Stomach smooth muscle (tissue), 2 donors: ENCODE data around the gene EIF4E.
"Not testable (repeated sequence)": the region's sequence is repeated elsewhere in the genome, so short reads cannot be mapped to it uniquely, and the experiment has no call there.

Experiments used
- H3K27ac ChIP-seq: one replicate; pipeline ENCODE4 v1.7.0; 2013; ENCODE audit warnings: mild to moderate bottlenecking, low read length, inconsistent platforms
- H3K27me3 ChIP-seq, 2 donors: one replicate each; pipeline ENCODE4 v1.7.0; 2013; ENCODE audit warnings: low read length in 2 of 2; ENCODE audit not compliant: insufficient read depth in 2 of 2, control insufficient read depth in 1 of 2
- H3K36me3 ChIP-seq, 2 donors: one replicate each; pipeline ENCODE4 v1.7.0; 2013; ENCODE audit warnings: low read length in 2 of 2; ENCODE audit not compliant: control insufficient read depth in 2 of 2, insufficient read depth in 2 of 2
- H3K4me1 ChIP-seq: one replicate; pipeline ENCODE4 v1.7.0; 2013; ENCODE audit warnings: low read length; ENCODE audit not compliant: control insufficient read depth, insufficient read depth
- H3K4me3 ChIP-seq, 2 donors: one replicate each; pipeline ENCODE4 v1.7.0; 2013; ENCODE audit warnings: low read length in 2 of 2
- H3K9ac ChIP-seq, 2 donors: one replicate each; pipeline ENCODE4 v1.7.0; 2013; ENCODE audit warnings: low read length in 2 of 2, mild to moderate bottlenecking in 1 of 2
- H3K9me3 ChIP-seq, 2 donors: one replicate each; pipeline ENCODE4 v1.7.0; 2013; ENCODE audit warnings: low read length in 2 of 2; ENCODE audit not compliant: control insufficient read depth in 2 of 2
- donor health status: healthy.
- donor health status: Pancreatic carcinoma.

The EIF4E gene

DNA sequence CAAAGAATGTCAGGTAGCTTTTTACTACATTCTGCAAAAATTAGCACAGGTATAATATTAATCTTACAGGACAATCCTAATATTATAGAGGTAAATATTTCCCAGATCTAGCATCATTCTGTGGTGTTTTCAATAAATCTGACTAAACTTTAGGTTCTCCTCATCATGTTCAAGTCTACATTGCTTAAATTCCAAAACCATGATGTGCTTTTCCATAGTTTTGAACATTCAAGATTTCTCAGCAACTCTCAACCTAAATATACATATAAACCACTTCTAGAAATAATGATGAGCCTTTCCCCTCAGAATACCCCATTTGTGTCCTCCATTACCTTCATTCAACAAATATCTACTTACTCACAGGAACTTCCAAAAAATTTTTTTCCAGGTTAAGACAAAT, 23.1 kb downstream of the EIF4E start:
- H3K4me3 ChIP-seq, result no peak overlapping the region
- H3K27ac ChIP-seq, result no peak overlapping the region
- no peaks in the 10 kb centered on the region for H3K4me1 ChIP-seq
- no peaks in the 10 kb centered on the region for H3K27me3 ChIP-seq
- H3K9me3 ChIP-seq, result no peaks in the 10 kb centered on the region
- no peak overlapping the region for H3K9ac ChIP-seq
- H3K36me3 ChIP-seq, result peaks cover 0 to 4% of the 10 kb centered on the region in 2 donors

DNA sequence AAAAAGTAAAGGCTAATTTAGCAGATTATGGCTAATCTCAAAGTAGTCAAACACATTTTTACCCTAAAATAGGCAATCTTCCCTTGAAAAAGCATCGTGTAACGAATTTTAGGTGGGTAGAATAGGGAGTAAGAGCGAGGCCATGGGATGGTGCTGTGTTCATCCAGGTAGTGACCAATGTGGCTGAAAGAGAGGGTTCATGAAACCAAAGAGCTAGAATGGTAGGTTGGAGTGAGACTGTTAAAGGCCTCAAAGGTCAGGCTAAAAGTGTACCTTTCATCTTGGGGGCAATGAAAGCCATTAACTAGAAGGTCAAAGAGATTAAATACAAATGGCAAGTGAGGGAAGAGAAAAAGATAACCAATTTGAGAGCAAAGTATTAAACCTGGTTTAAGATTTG, 23.6 kb downstream of the EIF4E start:
- Histone ChIP-seq H3K9ac (no peak overlapping the region), H3K27me3 (no peaks in the 10 kb centered on the region), H3K27ac (no peak overlapping the region), H3K4me1 (no peaks in the 10 kb centered on the region), H3K9me3 (no peaks in the 10 kb centered on the region), H3K4me3 (no peak overlapping the region), H3K36me3 (peaks cover 0 to 8% of the 10 kb centered on the region in 2 donors)

DNA sequence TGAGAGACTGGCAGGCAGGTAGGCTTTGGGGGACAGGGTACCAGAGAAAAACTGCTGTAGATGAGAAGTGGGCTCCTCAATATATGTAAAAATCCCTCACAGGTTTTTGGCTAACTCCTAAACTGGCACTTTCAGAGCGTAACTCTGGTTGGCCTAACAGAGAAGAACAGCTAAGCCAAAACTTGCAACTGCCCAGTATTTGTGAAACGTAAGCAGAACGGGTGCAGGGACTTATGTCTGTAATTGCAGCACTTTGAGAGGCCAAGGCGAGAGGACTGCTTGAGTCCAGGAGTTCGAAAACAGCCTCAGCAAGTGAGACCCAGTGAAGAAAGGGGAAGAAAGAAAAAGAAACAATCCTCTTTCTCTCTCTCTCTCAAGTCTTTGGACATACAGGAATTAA, 25.0 kb downstream of the EIF4E start:
- no peak overlapping the region for H3K27ac ChIP-seq
- H3K9ac ChIP-seq, result no peak overlapping the region
- H3K36me3 ChIP-seq, result peaks cover 0 to 8% of the 10 kb centered on the region in 2 donors
- no peak overlapping the region for H3K4me3 ChIP-seq
- H3K4me1 ChIP-seq, result no peaks in the 10 kb centered on the region
- H3K27me3 ChIP-seq, result no peaks in the 10 kb centered on the region
- no peaks in the 10 kb centered on the region for H3K9me3 ChIP-seq

DNA sequence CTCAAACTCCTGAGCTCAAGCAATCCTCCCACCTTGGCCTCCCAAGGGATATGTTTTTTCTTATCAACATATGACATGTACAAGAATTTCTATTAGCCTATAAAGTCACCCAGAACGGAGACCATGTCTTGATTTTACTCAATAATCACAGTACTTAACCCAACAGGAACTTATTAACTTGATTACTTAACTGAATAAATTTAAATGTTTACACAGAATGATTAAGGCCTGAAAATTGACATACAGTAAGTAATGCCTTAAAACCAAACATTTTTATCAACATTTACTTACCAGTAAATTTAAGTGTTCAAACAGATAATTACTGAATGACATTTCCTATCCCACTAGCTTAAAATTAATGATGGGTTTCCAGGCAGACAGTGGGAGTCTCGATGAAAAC, 25.4 kb downstream of the EIF4E start:
- H3K36me3 ChIP-seq, result peaks cover 0 to 8% of the 10 kb centered on the region in 2 donors
- no peak overlapping the region for H3K9ac ChIP-seq
- H3K27me3 ChIP-seq, result no peaks in the 10 kb centered on the region
- H3K4me1 ChIP-seq, result no peaks in the 10 kb centered on the region
- no peak overlapping the region for H3K27ac ChIP-seq
- no peak overlapping the region for H3K4me3 ChIP-seq
- H3K9me3 ChIP-seq, result no peaks in the 10 kb centered on the region

DNA sequence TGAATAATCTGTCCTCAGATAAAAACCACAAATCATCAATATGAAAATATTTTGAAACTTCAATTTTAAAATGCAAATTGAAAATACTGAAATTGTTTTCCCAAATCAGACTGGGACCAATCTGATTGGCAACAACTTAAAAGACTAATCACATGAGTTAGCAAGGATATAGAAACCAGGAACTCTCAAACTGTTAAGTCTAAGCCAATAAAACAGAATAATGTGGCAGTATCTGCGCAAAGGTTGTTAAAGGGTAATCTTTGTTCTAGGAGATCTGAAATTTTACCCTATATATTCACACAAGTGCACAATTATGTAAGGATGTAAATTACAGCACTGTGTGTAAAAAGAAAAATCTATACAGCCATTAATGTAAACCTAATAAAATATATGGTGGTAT, 29.7 kb downstream of the EIF4E start:
- H3K36me3 ChIP-seq, result peaks cover 0 to 15% of the 10 kb centered on the region in 2 donors
- H3K27me3 ChIP-seq, result no peaks in the 10 kb centered on the region
- no peak overlapping the region for H3K4me3 ChIP-seq
- no peak overlapping the region for H3K9ac ChIP-seq
- no peaks in the 10 kb centered on the region for H3K4me1 ChIP-seq
- H3K9me3 ChIP-seq, result no peaks in the 10 kb centered on the region
- H3K27ac ChIP-seq, result no peak overlapping the region

DNA sequence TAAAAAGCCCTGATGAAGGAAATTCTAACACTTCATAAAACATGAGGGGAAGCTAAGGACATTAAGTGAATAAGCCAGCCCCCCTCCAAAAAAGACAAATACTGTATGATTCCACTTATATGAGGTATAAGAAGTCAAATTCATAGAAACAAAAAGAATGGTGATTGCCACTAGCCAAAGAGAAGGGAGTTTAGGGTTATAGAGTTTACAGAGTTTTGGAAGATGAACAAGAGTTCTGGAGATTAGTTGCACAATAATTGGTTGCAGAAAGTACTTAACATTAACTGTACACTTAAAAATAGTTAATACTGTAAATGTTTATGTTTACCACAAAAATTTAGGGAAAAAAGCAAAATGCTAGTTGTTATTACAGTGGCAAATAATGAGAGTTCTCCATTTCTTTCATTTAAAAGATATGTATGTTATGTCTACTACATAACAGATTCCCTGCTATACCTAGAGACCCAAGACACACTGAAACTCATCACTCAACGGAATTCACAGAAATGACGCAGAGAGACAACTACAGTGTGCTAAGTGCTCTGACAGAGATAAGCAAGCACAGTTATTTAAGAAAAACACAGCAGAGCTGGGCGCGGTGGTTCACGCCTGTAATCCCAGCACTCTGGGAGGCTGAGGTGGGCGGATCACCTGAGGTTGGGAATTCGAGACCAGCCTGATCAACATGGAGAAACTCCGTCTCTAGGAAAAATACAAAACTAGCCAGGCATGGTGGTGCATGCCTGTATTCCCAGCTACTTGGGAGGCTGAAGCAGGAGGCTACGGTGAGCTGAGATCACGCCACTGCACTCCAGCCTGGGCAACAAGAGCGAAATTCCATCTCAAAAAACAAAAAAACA, 37.2 kb downstream of the EIF4E start:
- H3K9me3 ChIP-seq, result no peaks in the 10 kb centered on the region
- H3K9ac ChIP-seq, result no peak overlapping the region
- no peak overlapping the region for H3K4me3 ChIP-seq
- H3K27ac ChIP-seq, result no peak overlapping the region
- H3K4me1 ChIP-seq, result no peaks in the 10 kb centered on the region
- H3K27me3 ChIP-seq, result no peaks in the 10 kb centered on the region
- H3K36me3 ChIP-seq, result peaks cover 0 to 14% of the 10 kb centered on the region in 2 donors

DNA sequence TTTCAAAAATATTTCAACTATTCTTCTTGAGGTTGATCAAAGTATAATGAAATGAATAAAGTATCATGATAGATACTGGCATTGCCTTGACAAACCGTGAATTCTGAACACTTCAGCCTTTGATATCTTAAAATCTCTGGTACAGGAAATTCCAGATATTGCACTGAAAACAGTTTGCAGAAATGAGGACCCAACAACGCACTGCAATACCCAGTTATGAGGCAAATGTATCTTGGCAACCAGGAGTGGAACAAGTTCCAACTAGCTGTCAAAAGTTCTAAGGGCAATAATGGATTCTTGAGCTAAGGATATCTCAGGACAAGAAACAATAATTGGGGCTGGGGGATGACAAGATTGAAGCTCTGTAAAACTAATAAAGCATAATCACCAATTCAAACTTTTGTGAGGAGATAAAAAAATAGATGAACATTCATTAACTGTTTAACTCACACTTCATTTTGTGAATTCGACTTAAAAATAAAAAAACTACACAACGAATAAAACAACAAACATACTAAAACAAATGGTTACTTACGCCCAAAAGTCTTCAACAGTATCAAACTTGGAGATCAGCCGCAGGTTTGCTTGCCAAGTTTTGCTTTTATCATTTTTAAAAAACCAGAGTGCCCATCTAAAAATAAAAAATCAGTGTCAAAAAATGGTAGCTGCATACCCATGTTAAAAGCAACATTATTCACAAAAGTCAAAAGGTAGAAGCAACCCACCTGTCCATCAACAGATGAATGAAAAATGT, 38.1 kb downstream of the EIF4E start:
- Histone ChIP-seq H3K27ac (no peak overlapping the region), H3K36me3 (peaks cover 8 to 21% of the 10 kb centered on the region in 2 donors), H3K9me3 (no peaks in the 10 kb centered on the region), H3K9ac (no peak overlapping the region), H3K4me1 (no peaks in the 10 kb centered on the region), H3K4me3 (no peak overlapping the region), H3K27me3 (no peaks in the 10 kb centered on the region)

DNA sequence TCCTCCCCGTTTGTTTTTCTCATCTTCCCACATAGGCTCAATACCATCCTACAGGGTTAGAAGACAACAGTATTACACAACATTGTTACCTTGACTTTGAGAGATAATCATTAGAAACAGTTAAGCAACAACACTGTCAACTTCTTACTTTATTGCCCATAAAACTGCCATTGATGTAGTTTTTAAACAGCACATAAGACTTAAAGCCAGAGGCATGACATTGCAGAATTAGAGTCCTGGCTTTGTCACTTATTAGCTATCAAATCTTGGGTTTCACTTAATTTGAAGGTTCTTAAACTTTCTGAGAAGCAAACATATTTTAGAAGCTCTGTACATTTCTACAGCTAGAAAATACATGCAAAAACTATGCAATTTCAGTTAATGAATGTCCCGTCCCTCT, 41.8 kb downstream of the EIF4E start:
- Histone ChIP-seq H3K4me1 (no peaks in the 10 kb centered on the region), H3K9ac (no peak overlapping the region), H3K4me3 (no peak overlapping the region), H3K27ac (no peak overlapping the region), H3K9me3 (no peaks in the 10 kb centered on the region), H3K36me3 (peaks cover 16% of the 10 kb centered on the region in 2 donors), H3K27me3 (no peaks in the 10 kb centered on the region)

DNA sequence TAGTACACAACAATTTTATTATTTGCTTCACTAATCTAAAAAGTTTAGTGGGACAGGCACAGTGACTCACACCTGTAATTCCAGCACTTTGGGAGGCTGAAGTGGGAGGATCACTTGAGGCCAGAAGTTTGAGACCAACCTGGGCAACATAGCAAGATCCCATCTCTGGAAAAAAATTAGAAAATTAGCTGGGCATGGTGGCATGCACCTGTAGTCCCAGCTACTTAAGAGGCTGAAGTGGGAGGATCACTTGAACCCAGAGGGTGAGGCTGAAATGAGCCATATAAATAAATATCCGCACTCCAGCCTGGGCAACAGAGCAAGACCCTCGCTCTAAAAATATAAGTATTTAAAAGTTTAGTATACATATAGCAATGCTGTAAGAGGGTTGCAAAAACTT, 42.6 kb downstream of the EIF4E start:
- H3K9ac ChIP-seq, H3K27ac ChIP-seq, H3K9me3 ChIP-seq, H3K27me3 ChIP-seq, H3K4me3 ChIP-seq, H3K4me1 ChIP-seq: not testable (repeated sequence)
- peaks cover 16% of the 10 kb centered on the region in 2 donors for H3K36me3 ChIP-seq

DNA sequence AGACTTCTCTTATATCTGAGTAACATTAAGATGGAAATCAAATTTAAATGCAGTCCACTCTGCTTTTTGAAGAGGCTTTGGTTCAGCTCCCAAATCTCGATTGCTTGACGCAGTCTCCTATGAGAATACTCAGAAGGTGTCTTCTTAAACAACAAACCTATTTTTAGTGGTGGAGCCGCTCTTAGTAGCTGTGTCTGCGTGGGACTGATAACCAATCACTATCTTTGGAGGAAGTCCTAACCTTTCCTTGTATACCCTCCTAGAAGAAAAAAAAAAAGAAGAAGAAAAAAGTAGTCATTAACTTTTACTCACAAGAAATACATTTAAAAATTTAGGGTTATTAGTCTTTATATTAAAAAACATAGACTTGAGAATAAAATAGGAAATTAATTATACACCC, 48.0 kb downstream of the EIF4E start:
- H3K9ac ChIP-seq, H3K9me3 ChIP-seq, H3K4me1 ChIP-seq, H3K27me3 ChIP-seq, H3K27ac ChIP-seq, H3K4me3 ChIP-seq: not testable (repeated sequence)
- peaks cover 8 to 14% of the 10 kb centered on the region in 2 donors for H3K36me3 ChIP-seq

DNA sequence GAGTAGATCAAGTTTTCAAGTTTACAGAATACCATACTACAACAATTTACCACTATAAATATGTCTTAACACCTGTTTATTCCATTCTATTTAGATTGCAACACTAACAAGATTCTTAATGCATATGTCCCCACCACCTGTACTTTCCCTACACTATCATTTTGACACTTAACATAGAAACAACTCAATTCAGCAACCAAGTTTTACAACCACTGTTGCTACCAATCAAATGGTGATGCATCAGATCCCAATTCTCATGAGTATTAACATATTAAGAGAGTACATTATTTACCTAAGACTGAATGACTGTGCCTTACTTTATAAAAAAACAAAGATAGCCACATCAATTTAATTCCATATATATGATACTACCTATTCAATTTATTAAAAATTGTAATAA, 49.4 kb downstream of the EIF4E start:
- H3K4me1 ChIP-seq, result no peaks in the 10 kb centered on the region
- no peak overlapping the region for H3K27ac ChIP-seq
- no peak overlapping the region for H3K4me3 ChIP-seq
- no peaks in the 10 kb centered on the region for H3K27me3 ChIP-seq
- no peak overlapping the region for H3K9ac ChIP-seq
- H3K9me3 ChIP-seq, result no peaks in the 10 kb centered on the region
- peaks cover 7% of the 10 kb centered on the region in 2 donors for H3K36me3 ChIP-seq
